Peyer's patch (tissue), 4 donors: ENCODE results near the gene TEX29. TPM values are rescaled to one million over a fixed set of nuclear protein-coding genes. Genes with fewer than 3 reads are reported as not detected.

Experiments
- DNase-seq, 3 donors: peaks; one replicate each; pipeline ENCODE4 v3.0.0-alpha.2; 2017 to 2019
- H3K27ac ChIP-seq, 4 donors: fragments of 200-600 bp; sonication (generic); one replicate each; pipeline ENCODE4 v1.5.1; 2016 to 2019
- H3K27me3 ChIP-seq, 2 donors: fragments of 200-600 bp; sonication (generic); one replicate each; pipeline ENCODE4 v1.5.1; 2019
- H3K36me3 ChIP-seq, 3 donors: fragments of 200-600 bp; sonication (generic); one replicate each; pipeline ENCODE4 v1.5.1; 2016 to 2019
- H3K4me1 ChIP-seq, 4 donors: fragments of 200-600 bp; sonication (generic); one replicate each; pipeline ENCODE4 v1.5.1; 2016 to 2019
- H3K4me3 ChIP-seq, 4 donors: fragments of 200-600 bp; sonication (generic); 1 replicate in 3 of 4; 2 replicates in 1 of 4; pipeline ENCODE4 v1.5.1; 2016 to 2019; ENCODE audit warnings: mild to moderate bottlenecking in 1 of 4
- H3K9me3 ChIP-seq, 4 donors: fragments of 200-600 bp; sonication (generic); one replicate each; pipeline ENCODE4 v1.5.1; 2016 to 2019; ENCODE audit warnings: mild to moderate bottlenecking in 1 of 4
- CTCF ChIP-seq, 6 experiments: fragments of 450-650 bp in 4 of 6; fragments of 200-600 bp in 2 of 6; sonication (generic) in 1 of 6; IDR thresholded peaks; one replicate each; pipeline ENCODE4 v1.5.1; 2017 to 2019; ENCODE audit warnings: antibody characterized with exemption in 6 of 6, mild to moderate bottlenecking in 3 of 6, moderate library complexity in 1 of 6
- POLR2A ChIP-seq, 2 donors: fragments of 450-650 bp; IDR thresholded peaks; one replicate each; pipeline ENCODE4 v1.5.1; 2017; ENCODE audit warnings: antibody characterized with exemption in 2 of 2, mild to moderate bottlenecking in 2 of 2, moderate library complexity in 2 of 2
- total RNA-seq, 4 donors: library from RNA; depleted of rRNA; stranded (reverse); fragments of >200 nt; gene quantifications; one replicate each; pipeline ENCODE4 v1.1.0, GENCODE V29; 2016

The TEX29 gene
- total RNA-seq, 4 donors from 2014 or later, result not detected

- Histone ChIP-seq H3K36me3 (peaks cover 0 to 77% (median 0%) of the 10 kb centered on the region in 3 donors), H3K4me3 (no peak overlapping the region), H3K4me1 (no peaks in the 10 kb centered on the region), H3K9me3 (no peaks in the 10 kb centered on the region), H3K27ac (no peak overlapping the region), H3K27me3 (no peaks in the 10 kb centered on the region)
- no peak for TF ChIP-seq CTCF (IDR thresholded peaks at IDR 0.05)
- TF ChIP-seq POLR2A (IDR thresholded peaks at IDR 0.05), result no peak
- no peak for DNase-seq
Observed at GRCh38 chr13:111303559-111303958, 16.9 kb upstream of the TEX29 start.

GRCh38 chr13:111304041-111304544 is 16.3 kb upstream of the TEX29 start:
- H3K4me1 ChIP-seq, result no peaks in the 10 kb centered on the region
- no peaks in the 10 kb centered on the region for H3K27me3 ChIP-seq
- TF ChIP-seq POLR2A (IDR thresholded peaks at IDR 0.05) (no peak), CTCF (IDR thresholded peaks at IDR 0.05) (no peak)
- no peak overlapping the region for H3K4me3 ChIP-seq
- no peak overlapping the region for H3K27ac ChIP-seq
- H3K9me3 ChIP-seq, result no peaks in the 10 kb centered on the region
- DNase-seq, result peak in 2 of 3 donors; percentile 33 to 54
- H3K36me3 ChIP-seq, result peaks cover 0 to 72% (median 0%) of the 10 kb centered on the region in 3 donors

DNA sequence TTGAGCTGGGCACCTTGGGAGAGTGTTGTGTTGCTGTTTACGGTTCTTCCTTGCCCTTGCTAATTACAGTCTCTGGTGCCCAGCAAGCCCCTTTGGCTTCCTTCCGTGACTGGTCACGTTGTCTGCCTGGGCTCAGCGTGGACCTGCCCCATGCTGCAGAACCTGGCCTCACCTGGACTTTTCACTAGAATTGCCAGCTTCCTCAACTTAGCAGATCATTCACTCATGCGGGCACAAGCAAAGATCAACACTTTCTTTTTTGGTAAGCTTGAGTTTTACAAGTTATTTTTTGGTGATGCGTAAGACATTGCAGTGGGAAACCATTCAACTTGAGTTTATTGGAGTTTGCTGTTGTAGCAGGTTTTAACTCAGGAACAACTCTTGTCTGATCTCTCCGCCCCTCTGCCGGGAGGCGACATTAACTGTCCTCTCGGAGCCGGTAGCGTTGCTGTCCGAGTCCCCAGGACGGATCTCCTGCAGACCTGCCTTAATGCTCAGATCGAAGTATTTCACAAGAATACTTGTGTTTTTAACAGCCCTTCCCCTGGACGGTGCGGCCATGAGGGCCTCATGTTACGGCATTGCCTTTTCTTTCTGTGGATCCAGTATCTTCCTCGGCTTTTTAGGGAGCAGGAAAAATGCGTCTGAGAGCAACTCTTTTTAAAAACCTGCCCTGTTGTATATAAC is 15.7 kb upstream of the TEX29 start:
- DNase-seq, result peak in 1 of 3 donors; percentile 38
- TF ChIP-seq CTCF (IDR thresholded peaks at IDR 0.05) (no peak), POLR2A (IDR thresholded peaks at IDR 0.05) (no peak)
- no peaks in the 10 kb centered on the region for H3K4me1 ChIP-seq
- no peak overlapping the region for H3K27ac ChIP-seq
- H3K36me3 ChIP-seq, result peaks cover 0 to 72% (median 0%) of the 10 kb centered on the region in 3 donors
- H3K27me3 ChIP-seq, result no peaks in the 10 kb centered on the region
- no peak overlapping the region for H3K4me3 ChIP-seq
- no peaks in the 10 kb centered on the region for H3K9me3 ChIP-seq

GRCh38 chr13:111312944-111313590 is 7.4 kb upstream of the TEX29 start:
- DNase-seq, result peak in 1 of 3 donors; percentile 28
- TF ChIP-seq POLR2A (IDR thresholded peaks at IDR 0.05), result no peak
- TF ChIP-seq CTCF (IDR thresholded peaks at IDR 0.05), result no peak
- Histone ChIP-seq H3K36me3 (no peaks in the 10 kb centered on the region), H3K27me3 (no peaks in the 10 kb centered on the region), H3K27ac (no peak overlapping the region), H3K4me1 (no peaks in the 10 kb centered on the region), H3K9me3 (peaks cover 0 to 4% (median 0%) of the 10 kb centered on the region in 4 donors), H3K4me3 (no peak overlapping the region)

- Histone ChIP-seq H3K9me3 (peaks cover 0 to 4% (median 0%) of the 10 kb centered on the region in 4 donors), H3K4me1 (no peaks in the 10 kb centered on the region), H3K27ac (no peak overlapping the region), H3K27me3 (no peaks in the 10 kb centered on the region), H3K4me3 (no peak overlapping the region), H3K36me3 (no peaks in the 10 kb centered on the region)
- TF ChIP-seq CTCF (IDR thresholded peaks at IDR 0.05) (no peak), POLR2A (IDR thresholded peaks at IDR 0.05) (no peak)
- DNase-seq, result peak in 1 of 3 donors; percentile 30
Observed at GRCh38 chr13:111313911-111314425, 6.5 kb upstream of the TEX29 start.
